A673 (cell line): ENCODE data around the gene MC3R. TPM values are rescaled to one million over a fixed set of nuclear protein-coding genes. Genes with fewer than 3 reads are reported as not detected.

Source experiments
- BruUV-seq: library from RNA; stranded (reverse); fragments of 400-500 nt; replicated peaks from 2 replicates; lab custom pipeline; 2021; lab: Mats Ljungman, UMichigan
- CTCF ChIA-PET: fragments of 300-600 bp; sonication (Branson Sonifier 250); formaldehyde crosslinking; loops from one replicate; lab custom pipeline; 2022; ENCODE audit warnings: antibody characterized with exemption; lab: Charles Lee
- POLR2A ChIA-PET: fragments of 300-600 bp; sonication (Branson Sonifier 250); formaldehyde crosslinking; loops from one replicate; lab custom pipeline; 2022; ENCODE audit warnings: antibody characterized with exemption; ENCODE audit not compliant: low non-redundant PET; lab: Charles Lee
- DNase-seq: peaks from one replicate; pipeline ENCODE4 v3.0.0-alpha.2; 2015; ENCODE audit warnings: low spot score
- H3K27ac ChIP-seq: fragments of 200-600 bp; sonication (generic); 2 replicates; pipeline ENCODE4 v1.5.1; 2016; ENCODE audit warnings: mixed run types, low read depth, mild to moderate bottlenecking, mixed read lengths, antibody characterized with exemption, low read length; ENCODE audit not compliant: poor library complexity, severe bottlenecking
- H3K27me3 ChIP-seq: fragments of 200-600 bp; sonication (generic); replicated peaks from 2 replicates; pipeline ENCODE4 v1.6.1; 2017; ENCODE audit warnings: mixed run types, low read depth, mild to moderate bottlenecking, mixed read lengths, antibody characterized with exemption, low read length; ENCODE audit not compliant: insufficient read depth, poor library complexity
- H3K36me3 ChIP-seq: fragments of 200-600 bp; sonication (generic); 2 replicates; pipeline ENCODE4 v1.6.1; 2016; ENCODE audit warnings: mixed run types, mild to moderate bottlenecking, mixed read lengths, antibody characterized with exemption, low read length; ENCODE audit not compliant: insufficient read depth, poor library complexity, severe bottlenecking
- H3K4me1 ChIP-seq: fragments of 200-600 bp; sonication (generic); 2 replicates; pipeline ENCODE4 v1.6.1; 2017; ENCODE audit warnings: mixed run types, mild to moderate bottlenecking, mixed read lengths, antibody characterized with exemption, low read length; ENCODE audit not compliant: insufficient read depth, poor library complexity, severe bottlenecking
- H3K4me3 ChIP-seq: fragments of 200-600 bp; sonication (generic); 2 replicates; pipeline ENCODE4 v1.5.1; 2016; ENCODE audit warnings: low read depth, mixed run types, mild to moderate bottlenecking, mixed read lengths, low read length; ENCODE audit not compliant: poor library complexity, severe bottlenecking
- H3K9me3 ChIP-seq: fragments of 200-600 bp; sonication (generic); 2 replicates; pipeline ENCODE4 v1.6.1; 2016; ENCODE audit warnings: mixed run types, low read depth, mild to moderate bottlenecking, mixed read lengths, antibody characterized with exemption, low read length; ENCODE audit not compliant: poor library complexity, severe bottlenecking
- CTCF ChIP-seq: fragments of 300-800, 200-600 bp; sonication (generic); conservative IDR thresholded peaks from 2 replicates; pipeline ENCODE4 v1.5.1; 2017; ENCODE audit warnings: low read depth, mild to moderate bottlenecking, antibody characterized with exemption, low read length, moderate library complexity, mixed read lengths
- EZH2 ChIP-seq: fragments of 200-600 bp; sonication (generic); IDR thresholded peaks from 2 replicates; pipeline ENCODE4 v1.6.1; 2017; ENCODE audit warnings: borderline replicate concordance, low read depth, mild to moderate bottlenecking, mixed read lengths, antibody characterized with exemption, low read length; ENCODE audit not compliant: poor library complexity, severe bottlenecking
- intact Hi-C: fragments of 100-400 bp; cut with micrococcal nuclease; formaldehyde crosslinking; loops from one replicate; pipeline ENCODE4 v1.10.0; 2022; ENCODE audit not compliant: unreplicated experiment
- total RNA-seq: library from RNA; stranded (reverse); gene quantifications from 2 replicates; pipeline ENCODE4 v1.2.3, GENCODE V29; 2021

The MC3R gene
- total RNA-seq, 1 experiment from 2014 or later, result not detected

GRCh38 chr20:56274156-56274555, 25.6 kb downstream of the MC3R start:
- Histone ChIP-seq H3K27me3 (no peaks in the 10 kb centered on the region), H3K9me3 (no peaks in the 10 kb centered on the region), H3K27ac (no peak overlapping the region), H3K4me3 (no peak overlapping the region), H3K4me1 (no peaks in the 10 kb centered on the region), H3K36me3 (no peaks in the 10 kb centered on the region)
- intact Hi-C loops, result no loop called here
- no peak for TF ChIP-seq EZH2
- no peak for TF ChIP-seq CTCF
- CTCF ChIA-PET, result no interaction called here
- POLR2A ChIA-PET, result no interaction called here
- DNase-seq, result no peak
- no TSS peak for BruUV-seq

- Histone ChIP-seq H3K36me3 (no peaks in the 10 kb centered on the region), H3K4me1 (no peaks in the 10 kb centered on the region), H3K27ac (no peak overlapping the region), H3K4me3 (no peak overlapping the region), H3K9me3 (no peaks in the 10 kb centered on the region), H3K27me3 (no peaks in the 10 kb centered on the region)
- no peak for TF ChIP-seq CTCF
- TF ChIP-seq EZH2, result no peak
- intact Hi-C loops, result no loop called here
- POLR2A ChIA-PET, result no interaction called here
- BruUV-seq, result no TSS peak
- no peak for DNase-seq
- CTCF ChIA-PET, result no interaction called here
Measured at GRCh38 chr20:56278196-56278595, 29.7 kb downstream of the MC3R start.

- Histone ChIP-seq H3K9me3 (no peaks in the 10 kb centered on the region), H3K27ac (no peak overlapping the region), H3K4me3 (no peak overlapping the region), H3K4me1 (no peaks in the 10 kb centered on the region), H3K27me3 (no peaks in the 10 kb centered on the region), H3K36me3 (no peaks in the 10 kb centered on the region)
- DNase-seq, result no peak
- CTCF ChIA-PET, result no interaction called here
- POLR2A ChIA-PET, result no interaction called here
- TF ChIP-seq EZH2, result no peak
- no peak for TF ChIP-seq CTCF
- intact Hi-C loops, result no loop called here
- no TSS peak for BruUV-seq
Measured at GRCh38 chr20:56285496-56285895, 37.0 kb downstream of the MC3R start.
